Measurements from ENCODE around the gene SNX24.

SNX24 gene

GRCh38 chr5:122885045-122885517 is 39.7 kb downstream of the SNX24 start:
- H3K27me3 Mint-ChIP-seq (ENCODE audit: low read depth), result peaks cover 3% of the 10 kb centered on the region
- TF ChIP-seq CTCF (IDR thresholded peaks at IDR 0.05; ENCODE audit: unreplicated experiment in 3 of 3), result no peak
- H3K4me3 Mint-ChIP-seq, result no peak overlapping the region
- H3K36me3 Mint-ChIP-seq (ENCODE audit: low read depth), result peaks cover 21% of the 10 kb centered on the region
- peaks cover 7% of the 10 kb centered on the region for H3K4me1 Mint-ChIP-seq
- no peak overlapping the region for H3K27ac Mint-ChIP-seq
- peaks cover 12% of the 10 kb centered on the region for H3K9me3 Mint-ChIP-seq

GRCh38 chr5:122885891-122886290 is 40.5 kb downstream of the SNX24 start:
- TF ChIP-seq CTCF (IDR thresholded peaks at IDR 0.05; ENCODE audit: unreplicated experiment in 3 of 3), result no peak
- H3K27ac Mint-ChIP-seq, result no peak overlapping the region
- H3K27me3 Mint-ChIP-seq (ENCODE audit: low read depth), result peaks cover 3% of the 10 kb centered on the region
- H3K36me3 Mint-ChIP-seq (ENCODE audit: low read depth), result peaks cover 21% of the 10 kb centered on the region
- H3K4me3 Mint-ChIP-seq, result no peak overlapping the region
- peaks cover 12% of the 10 kb centered on the region for H3K9me3 Mint-ChIP-seq
- peaks cover under 1% of the 10 kb centered on the region for H3K4me1 Mint-ChIP-seq

GRCh38 chr5:122895141-122895540 is 49.7 kb downstream of the SNX24 start:
- Mint-ChIP-seq H3K4me1 (peaks cover 25% of the 10 kb centered on the region), H3K4me3 (no peak overlapping the region), H3K9me3 (no peaks in the 10 kb centered on the region), H3K27me3 (ENCODE audit: low read depth) (no peaks in the 10 kb centered on the region), H3K27ac (no peak overlapping the region), H3K36me3 (ENCODE audit: low read depth) (no peaks in the 10 kb centered on the region)
- no peak for TF ChIP-seq CTCF (IDR thresholded peaks at IDR 0.05; ENCODE audit: unreplicated experiment in 3 of 3)

- peaks cover 19% of the 10 kb centered on the region for H3K4me1 Mint-ChIP-seq
- no peak overlapping the region for H3K4me3 Mint-ChIP-seq
- no peaks in the 10 kb centered on the region for H3K27me3 Mint-ChIP-seq (ENCODE audit: low read depth)
- TF ChIP-seq CTCF (IDR thresholded peaks at IDR 0.05; ENCODE audit: unreplicated experiment in 3 of 3), result peak; percentile 54 to 68 (median 59)
- peak overlapping the region in 2 of 3 experiments; percentile 2 to 4 for H3K27ac Mint-ChIP-seq
- H3K9me3 Mint-ChIP-seq, result no peaks in the 10 kb centered on the region
- no peaks in the 10 kb centered on the region for H3K36me3 Mint-ChIP-seq (ENCODE audit: low read depth)
Measured at GRCh38 chr5:122896598-122897282, 51.3 kb downstream of the SNX24 start.

GRCh38 chr5:122897283-122897602 is 51.8 kb downstream of the SNX24 start:
- Mint-ChIP-seq H3K27ac (no peak overlapping the region), H3K27me3 (ENCODE audit: low read depth) (no peaks in the 10 kb centered on the region), H3K4me3 (no peak overlapping the region), H3K4me1 (peaks cover 18% of the 10 kb centered on the region), H3K36me3 (ENCODE audit: low read depth) (no peaks in the 10 kb centered on the region), H3K9me3 (no peaks in the 10 kb centered on the region)
- no peak for TF ChIP-seq CTCF (IDR thresholded peaks at IDR 0.05; ENCODE audit: unreplicated experiment in 3 of 3)

GRCh38 chr5:122901346-122901745 is 55.9 kb downstream of the SNX24 start:
- peaks cover 10% of the 10 kb centered on the region for H3K4me1 Mint-ChIP-seq
- no peaks in the 10 kb centered on the region for H3K27me3 Mint-ChIP-seq (ENCODE audit: low read depth)

More at GRCh38 chr5:122901346-122901745, 55.9 kb downstream of the SNX24 start:
- H3K27ac Mint-ChIP-seq, result no peak overlapping the region
- H3K9me3 Mint-ChIP-seq, result no peaks in the 10 kb centered on the region
- H3K36me3 Mint-ChIP-seq (ENCODE audit: low read depth), result no peaks in the 10 kb centered on the region
- no peak overlapping the region for H3K4me3 Mint-ChIP-seq
- no peak for TF ChIP-seq CTCF (IDR thresholded peaks at IDR 0.05; ENCODE audit: unreplicated experiment in 3 of 3)
